ENCODE data around the gene VAV3.
A peak's percentile ranks its signal among the peaks of the same experiment; 100 is the strongest.

VAV3 gene

DNA sequence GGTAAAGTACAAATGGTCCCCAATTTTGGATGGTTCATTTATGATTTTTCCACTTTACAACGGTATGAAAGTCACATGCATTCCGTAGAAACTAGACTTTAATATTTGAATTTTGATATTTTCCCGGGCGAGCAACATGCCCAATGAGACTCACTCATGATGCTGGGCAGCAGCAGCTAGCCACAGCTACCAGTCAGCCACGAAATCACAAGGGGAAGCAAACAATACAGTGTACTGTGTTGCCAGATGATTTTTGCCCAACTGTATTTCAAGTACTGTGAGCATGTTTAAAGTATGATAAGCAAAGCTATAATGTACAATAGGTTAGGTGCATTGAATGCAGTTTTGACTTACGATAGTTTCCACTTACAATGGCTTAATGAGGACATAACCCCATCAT, 266.8 kb downstream of the VAV3 start:
- no peaks in the 10 kb centered on the region for H3K9me3 Mint-ChIP-seq
- H3K4me1 Mint-ChIP-seq: peaks cover 5% of the 10 kb centered on the region
- H3K27me3 Mint-ChIP-seq (ENCODE audit: low read depth): no peaks in the 10 kb centered on the region
- no peak overlapping the region for H3K4me3 Mint-ChIP-seq
- H3K27ac Mint-ChIP-seq: no peak overlapping the region
- TF ChIP-seq, protein P1, sequence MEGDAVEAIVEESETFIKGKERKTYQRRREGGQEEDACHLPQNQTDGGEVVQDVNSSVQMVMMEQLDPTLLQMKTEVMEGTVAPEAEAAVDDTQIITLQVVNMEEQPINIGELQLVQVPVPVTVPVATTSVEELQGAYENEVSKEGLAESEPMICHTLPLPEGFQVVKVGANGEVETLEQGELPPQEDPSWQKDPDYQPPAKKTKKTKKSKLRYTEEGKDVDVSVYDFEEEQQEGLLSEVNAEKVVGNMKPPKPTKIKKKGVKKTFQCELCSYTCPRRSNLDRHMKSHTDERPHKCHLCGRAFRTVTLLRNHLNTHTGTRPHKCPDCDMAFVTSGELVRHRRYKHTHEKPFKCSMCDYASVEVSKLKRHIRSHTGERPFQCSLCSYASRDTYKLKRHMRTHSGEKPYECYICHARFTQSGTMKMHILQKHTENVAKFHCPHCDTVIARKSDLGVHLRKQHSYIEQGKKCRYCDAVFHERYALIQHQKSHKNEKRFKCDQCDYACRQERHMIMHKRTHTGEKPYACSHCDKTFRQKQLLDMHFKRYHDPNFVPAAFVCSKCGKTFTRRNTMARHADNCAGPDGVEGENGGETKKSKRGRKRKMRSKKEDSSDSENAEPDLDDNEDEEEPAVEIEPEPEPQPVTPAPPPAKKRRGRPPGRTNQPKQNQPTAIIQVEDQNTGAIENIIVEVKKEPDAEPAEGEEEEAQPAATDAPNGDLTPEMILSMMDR (IDR thresholded peaks at IDR 0.05; ENCODE audit: unreplicated experiment in 3 of 3): no peak
- peaks cover 4% of the 10 kb centered on the region for H3K36me3 Mint-ChIP-seq (ENCODE audit: low read depth)

DNA sequence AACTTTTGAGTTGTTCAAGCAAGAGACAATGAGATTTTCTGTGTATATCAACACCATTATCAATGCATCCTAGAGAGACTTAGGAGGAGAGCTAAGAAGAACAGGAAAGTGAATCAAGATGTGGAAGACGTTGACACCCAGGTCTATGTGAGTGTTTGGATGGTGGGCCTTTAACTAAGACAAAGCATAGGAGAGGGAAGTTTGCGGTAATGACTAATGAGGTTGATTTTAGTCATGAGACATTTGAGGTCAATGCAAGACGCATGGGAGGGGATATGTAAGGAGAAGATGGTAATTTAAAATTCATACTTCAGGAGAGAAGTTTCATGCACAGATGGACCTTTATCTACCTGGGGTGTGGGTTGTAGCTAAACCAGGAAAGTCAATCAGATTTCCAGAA, 269.6 kb downstream of the VAV3 start:
- no peak overlapping the region for H3K27ac Mint-ChIP-seq
- H3K9me3 Mint-ChIP-seq: no peaks in the 10 kb centered on the region
- H3K27me3 Mint-ChIP-seq (ENCODE audit: low read depth): no peaks in the 10 kb centered on the region
- TF ChIP-seq, protein P1 (IDR thresholded peaks at IDR 0.05; ENCODE audit: unreplicated experiment in 3 of 3): no peak
- H3K4me1 Mint-ChIP-seq: peaks cover 11% of the 10 kb centered on the region
- H3K36me3 Mint-ChIP-seq (ENCODE audit: low read depth): no peaks in the 10 kb centered on the region
- H3K4me3 Mint-ChIP-seq: no peak overlapping the region

DNA sequence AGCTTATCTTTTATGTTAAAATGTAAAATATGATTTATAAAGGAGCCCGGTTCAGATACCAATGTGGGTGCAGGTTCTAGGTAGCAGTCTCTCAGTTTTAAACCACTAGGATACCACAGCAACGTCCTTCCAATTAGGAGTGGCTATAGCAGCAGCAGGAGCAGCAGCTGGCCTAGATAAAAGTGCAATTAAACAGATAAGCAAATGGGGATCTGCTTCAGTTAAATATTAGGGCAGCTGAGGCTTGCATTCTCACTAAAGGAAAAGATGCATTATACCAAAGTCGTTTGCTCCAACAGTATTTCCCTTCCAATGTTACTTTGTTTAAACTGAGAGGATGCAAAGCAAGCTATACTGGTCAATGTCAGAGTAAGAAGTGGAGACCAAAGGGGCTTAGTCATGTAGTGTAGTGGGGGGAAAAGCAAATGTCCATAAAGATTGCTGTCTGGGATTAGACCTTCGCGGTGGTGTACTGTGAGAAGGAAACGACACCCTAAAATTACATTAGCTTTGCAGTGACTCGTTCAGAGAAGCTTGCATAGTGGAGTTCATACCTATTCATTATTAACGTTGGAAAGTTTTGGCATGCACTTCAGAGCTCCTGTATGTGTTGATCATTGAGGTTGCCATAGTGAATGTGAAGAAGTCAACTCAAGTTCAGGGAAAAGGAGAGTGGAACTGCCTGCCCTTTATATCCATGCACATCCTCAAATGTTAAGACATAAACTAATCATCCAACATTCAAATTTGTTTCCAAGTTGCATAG, 272.2 kb downstream of the VAV3 start:
- peaks cover 3% of the 10 kb centered on the region for H3K36me3 Mint-ChIP-seq (ENCODE audit: low read depth)
- H3K27ac Mint-ChIP-seq: peak overlapping the region; percentile 68 to 88 (median 71)
- no peak overlapping the region for H3K4me3 Mint-ChIP-seq
- TF ChIP-seq, protein P1 (IDR thresholded peaks at IDR 0.05; ENCODE audit: unreplicated experiment in 3 of 3): no peak
- H3K4me1 Mint-ChIP-seq: peaks cover 11% of the 10 kb centered on the region
- H3K9me3 Mint-ChIP-seq: no peaks in the 10 kb centered on the region
- H3K27me3 Mint-ChIP-seq (ENCODE audit: low read depth): no peaks in the 10 kb centered on the region

DNA sequence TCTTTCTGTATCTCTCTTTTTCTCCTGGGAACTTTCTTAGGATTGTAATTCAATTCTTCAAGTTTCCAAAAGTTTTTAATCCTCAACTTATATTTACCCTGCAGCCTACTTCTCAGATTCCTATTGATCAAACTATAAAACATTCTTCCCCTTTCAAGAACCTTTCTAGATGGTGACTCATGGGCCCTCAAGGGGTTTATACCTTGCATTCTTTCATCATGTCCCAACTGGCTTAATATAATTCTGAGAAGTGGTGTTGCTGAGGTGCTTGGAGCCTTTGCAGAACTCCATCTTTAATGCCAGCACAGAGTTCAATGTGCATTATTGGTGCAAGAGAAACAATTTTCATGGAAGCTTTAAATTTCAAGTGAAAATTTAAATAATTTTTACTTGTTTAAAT, 273.4 kb downstream of the VAV3 start:
- Mint-ChIP-seq H3K4me1 (peaks cover 11% of the 10 kb centered on the region), H3K4me3 (no peak overlapping the region), H3K36me3 (ENCODE audit: low read depth) (peaks cover 3% of the 10 kb centered on the region), H3K27me3 (ENCODE audit: low read depth) (no peaks in the 10 kb centered on the region), H3K27ac (peak overlapping the region in 1 of 3 experiments; percentile 96), H3K9me3 (no peaks in the 10 kb centered on the region)
- TF ChIP-seq, protein P1 (IDR thresholded peaks at IDR 0.05; ENCODE audit: unreplicated experiment in 3 of 3): no peak

DNA sequence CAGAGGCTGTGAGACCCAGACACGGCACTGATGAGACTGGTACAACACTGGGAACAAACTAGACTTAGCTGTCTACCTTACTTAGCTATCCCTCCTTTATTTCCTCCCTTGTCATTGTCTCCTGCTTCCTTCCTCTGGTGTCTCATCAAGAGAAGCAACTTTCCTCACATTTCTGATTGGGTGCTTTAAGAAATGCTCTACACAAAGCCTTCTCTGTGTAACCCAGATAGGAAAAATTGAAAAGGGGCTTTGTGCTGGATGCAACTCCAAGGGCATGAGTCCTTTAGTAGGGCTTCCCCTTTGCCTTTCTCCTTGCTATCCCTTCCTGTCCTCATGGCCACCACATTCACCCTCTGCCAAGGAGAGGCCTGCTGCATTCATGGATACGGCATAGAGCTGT, 274.5 kb downstream of the VAV3 start:
- Mint-ChIP-seq H3K36me3 (ENCODE audit: low read depth) (peaks cover 3% of the 10 kb centered on the region), H3K27me3 (ENCODE audit: low read depth) (no peaks in the 10 kb centered on the region), H3K4me1 (peaks cover 11% of the 10 kb centered on the region), H3K4me3 (no peak overlapping the region), H3K9me3 (no peaks in the 10 kb centered on the region), H3K27ac (peak overlapping the region; percentile 6 to 96 (median 42))
- TF ChIP-seq, protein P1 (IDR thresholded peaks at IDR 0.05; ENCODE audit: unreplicated experiment in 3 of 3): no peak

DNA sequence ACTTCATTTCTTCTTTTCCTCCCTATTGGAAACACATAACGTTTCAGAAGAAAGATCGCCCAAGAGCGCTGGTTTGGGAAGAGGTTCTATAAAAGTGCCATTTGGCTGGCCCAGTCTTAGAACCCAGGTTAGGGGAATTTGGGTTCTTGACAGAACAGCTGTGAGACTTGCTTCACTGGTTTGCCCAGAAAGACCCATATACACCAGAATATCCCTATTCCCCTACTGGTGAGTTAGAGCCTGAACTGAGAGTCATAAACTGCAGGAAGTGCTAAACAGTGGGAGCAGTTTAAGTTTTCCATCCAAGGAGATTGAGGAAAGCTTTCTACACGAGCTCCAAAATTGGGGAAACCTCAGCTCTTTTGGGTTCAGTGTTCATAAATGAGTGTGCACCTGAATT, 275.2 kb downstream of the VAV3 start:
- Mint-ChIP-seq H3K36me3 (ENCODE audit: low read depth) (peaks cover 3% of the 10 kb centered on the region), H3K27me3 (ENCODE audit: low read depth) (no peaks in the 10 kb centered on the region), H3K9me3 (no peaks in the 10 kb centered on the region), H3K4me3 (peak overlapping the region in 1 of 3 experiments; percentile 10), H3K4me1 (peaks cover 11% of the 10 kb centered on the region), H3K27ac (peak overlapping the region; percentile 51 to 96 (median 93))
- TF ChIP-seq, protein P1 (IDR thresholded peaks at IDR 0.05; ENCODE audit: unreplicated experiment in 3 of 3): no peak

Data from nephron (organoid).